HepG2 (cell line): ENCODE measurements around the gene XPNPEP2. TPM values are rescaled to one million over a fixed set of nuclear protein-coding genes. Genes with fewer than 3 reads are reported as not detected.

Source experiments
- ATAC-seq: fragments of 200-7000 bp; cut with Tn5 transposase; 3 replicates; pipeline ENCODE4 v1.9.1; 2020; ENCODE audit warnings: mild to moderate bottlenecking, moderate library complexity
- BruUV-seq: library from RNA; stranded (reverse); fragments of 400-500 nt; replicated peaks from 2 replicates; lab custom pipeline; 2021; lab: Mats Ljungman, UMichigan
- CTCF ChIA-PET: fragments of 300-600 bp; formaldehyde crosslinking; extraction: SDS; loops from one replicate; lab custom pipeline; 2021; ENCODE audit warnings: low total read pairs, inconsistent platforms, low intra/inter-chr PET ratio; lab: Yijun Ruan, JAX
- POLR2A ChIA-PET: fragments of 350-600 bp; sonication (Branson Sonifier 250); formaldehyde crosslinking; loops from one replicate; lab custom pipeline; 2020; ENCODE audit warnings: antibody characterized with exemption, inconsistent platforms; lab: Yijun Ruan, JAX
- DNase-seq: peaks from one replicate; pipeline ENCODE4 v3.0.0-alpha.2; 2015; ENCODE audit warnings: low spot score
- FAIRE-seq: peaks from 3 replicates; lab custom pipeline; 2011; peaks lifted over from hg19 to GRCh38; lab: Jason Lieb, UNC
- H2AFZ ChIP-seq: one replicate; pipeline ENCODE4 v1.6.1; 2011; ENCODE audit warnings: low read length, inconsistent platforms
- H3K27ac ChIP-seq: fragments of 300-600 bp; 3 replicates; pipeline ENCODE4 v1.8.0; 2011; ENCODE audit warnings: mixed run types, mild to moderate bottlenecking, mixed read lengths, low read length, inconsistent platforms; ENCODE audit not compliant: insufficient read depth; ENCODE audit errors: extremely low read length
- H3K27me3 ChIP-seq, 2 experiments: fragments of 200-600 bp in 1 of 2; 2 replicates in 1 of 2; 3 replicates in 1 of 2; pipeline versions ENCODE4 v1.6.0 to v1.8.0; 2011; ENCODE audit warnings: low read length in 2 of 2, mild to moderate bottlenecking in 2 of 2, moderate library complexity in 2 of 2, inconsistent platforms in 1 of 2; ENCODE audit not compliant: insufficient read depth in 2 of 2, control insufficient read depth in 1 of 2
- H3K36me3 ChIP-seq, 2 experiments: fragments of 200-600 bp in 1 of 2; replicated peaks in 1 of 2; 2 replicates in 1 of 2; 3 replicates in 1 of 2; pipeline versions ENCODE4 v1.5.1 to v1.8.0; 2011; ENCODE audit warnings: low read length in 2 of 2, inconsistent platforms in 1 of 2; ENCODE audit not compliant: insufficient read depth in 2 of 2, control insufficient read depth in 1 of 2
- H3K4me1 ChIP-seq: 2 replicates; pipeline ENCODE4 v1.5.1; 2012; ENCODE audit warnings: low read length, inconsistent platforms; ENCODE audit not compliant: insufficient read depth
- H3K4me2 ChIP-seq: 2 replicates; pipeline ENCODE4 v1.6.0; 2011; ENCODE audit warnings: low read depth, low read length, inconsistent platforms
- H3K4me3 ChIP-seq, 3 experiments: fragments of 200-600 bp in 1 of 3; sonication (generic), shearing (Covaris generic) in 1 of 3; replicated peaks in 1 of 3; 2 replicates each; pipeline ENCODE4 v1.5.1; 2011 to 2016; ENCODE audit warnings: low read length in 3 of 3, inconsistent platforms in 2 of 3, low read depth in 2 of 3, mild to moderate bottlenecking in 2 of 3, control low read depth in 1 of 3, mixed read lengths in 1 of 3; ENCODE audit not compliant: insufficient read depth in 1 of 3
- H3K79me2 ChIP-seq: one replicate; pipeline ENCODE4 v1.6.1; 2011; ENCODE audit warnings: low read length, inconsistent platforms; ENCODE audit not compliant: insufficient read depth
- H3K9ac ChIP-seq: 2 replicates; pipeline ENCODE4 v1.6.0; 2011; ENCODE audit warnings: mild to moderate bottlenecking, low read depth, low read length, inconsistent platforms; ENCODE audit not compliant: insufficient read depth
- H3K9me3 ChIP-seq: 2 replicates; pipeline ENCODE4 v1.5.1; 2012; ENCODE audit warnings: mild to moderate bottlenecking, low read length
- H4K20me1 ChIP-seq: 2 replicates; pipeline ENCODE4 v1.6.0; 2011; ENCODE audit warnings: inconsistent platforms, mild to moderate bottlenecking, low read length, moderate library complexity; ENCODE audit not compliant: insufficient read depth
- BCLAF1 ChIP-seq: fragments of 450-650 bp; IDR thresholded peaks from 2 replicates; pipeline ENCODE4 v1.6.1; 2017; ENCODE audit warnings: mild to moderate bottlenecking
- CENPBD1 ChIP-seq: sonication (generic); formaldehyde crosslinking; IDR thresholded peaks from 2 replicates; pipeline ENCODE4 v1.8.0; 2022; ENCODE audit warnings: missing genetic modification reagents, low read depth, mild to moderate bottlenecking, borderline replicate concordance
- SIN3B ChIP-seq: fragments of 150-350 bp; IDR thresholded peaks from 2 replicates; pipeline ENCODE4 v1.6.1; 2014; ENCODE audit warnings: low read length
- SRSF1 ChIP-seq: fragments of 200-400 bp; formaldehyde crosslinking; optimal IDR thresholded peaks from 2 replicates; pipeline ENCODE3; 2017; ENCODE audit warnings: mild to moderate bottlenecking, low read depth, low read length, moderate library complexity
- TCF7L2 ChIP-seq: IDR thresholded peaks from 2 replicates; pipeline ENCODE4 v1.6.1; 2011; ENCODE audit warnings: mild to moderate bottlenecking, low read depth, low read length, moderate library complexity
- ZNF496 ChIP-seq: sonication (generic); formaldehyde crosslinking; IDR thresholded peaks from 2 replicates; pipeline ENCODE4 v1.8.1; 2023; ENCODE audit warnings: mild to moderate bottlenecking, moderate library complexity, missing genetic modification reagents; ENCODE audit not compliant: insufficient replicate concordance
- ZNF510 ChIP-seq: sonication (generic); formaldehyde crosslinking; IDR thresholded peaks from 2 replicates; pipeline ENCODE4 v1.4.0; 2020; ENCODE audit warnings: low read depth, mild to moderate bottlenecking, missing genetic modification reagents
- ZNF773 ChIP-seq: sonication (generic); formaldehyde crosslinking; IDR thresholded peaks from 2 replicates; pipeline ENCODE4 v1.4.0; 2020; ENCODE audit warnings: missing genetic modification reagents, borderline replicate concordance
- ZNF850 ChIP-seq: sonication (generic); formaldehyde crosslinking; conservative IDR thresholded peaks from 2 replicates; pipeline ENCODE4 v1.9.0; 2021; ENCODE audit warnings: mild to moderate bottlenecking, missing genetic modification reagents
- WGBS: methylation state at CpG from one replicate; pipeline ENCODE4 v1.1.6; 2017; ENCODE audit warnings: low lambda C conversion rate; 5-methylcytosine and 5-hydroxymethylcytosine counted together
- in situ Hi-C: cut with HindIII; loops from 2 replicates; pipeline ENCODE4 v1.10.0; 2017; ENCODE audit warnings: low pct_unique_long_range_greater_than_20kb; ENCODE audit not compliant: extremely low pct_ligation_motif_present
- intact Hi-C: fragments of 100-400 bp; cut with micrococcal nuclease; formaldehyde crosslinking; loops from one replicate; pipeline ENCODE4 v1.10.0; 2022; ENCODE audit not compliant: unreplicated experiment
- polyA plus RNA-seq, 8 experiments: library from polyadenylated mRNA; depleted of rRNA in 3 of 8; stranded (reverse) in 7 of 8; unstranded in 1 of 8; fragments of >200 nt; fragmentation: Illumina TruSeq in 4 of 8; extraction: Trizol in 4 of 8; gene quantifications; 2 replicates each; pipeline versions ENCODE4 v1.2.1 to v1.2.3, GENCODE V29; 2011 to 2016; ENCODE audit warnings: low read depth in 4 of 8, missing spikeins in 1 of 8, mixed read lengths in 1 of 8; ENCODE audit not compliant: insufficient read depth in 1 of 8
- total RNA-seq, 5 experiments: library from RNA; depleted of rRNA; stranded (reverse); fragments of >200 nt; fragmentation: Illumina TruSeq; extraction: Trizol; gene quantifications; 2 replicates each; pipeline ENCODE4 v1.2.3, GENCODE V29; 2016; ENCODE audit warnings: low read depth in 1 of 5

XPNPEP2 gene
- total and polyA plus RNA-seq, 2 of the 13 experiments (the other 11 are each of a cell fraction or from before 2014, with no cell fraction given), result 1.1 to 1.8 TPM

GRCh38 chrX:129728061-129728460 lies 10.7 kb upstream of the XPNPEP2 start (continued):
- no peak for TF ChIP-seq ZNF773
- TF ChIP-seq SIN3B, result no peak

GRCh38 chrX:129731228-129731627 lies 7.6 kb upstream of the XPNPEP2 start:
- in situ Hi-C loops (no loop called here), intact Hi-C loops (no loop called here)
- Histone ChIP-seq H3K27me3 (no peaks in the 10 kb centered on the region), H3K4me1 (peaks cover 12% of the 10 kb centered on the region), H3K4me2 (no peak overlapping the region), H4K20me1 (no peaks in the 10 kb centered on the region), H3K27ac (no peak overlapping the region), H3K4me3 (no peak overlapping the region), H3K9ac (no peak overlapping the region), H2AFZ (no peak overlapping the region), H3K36me3 (no peaks in the 10 kb centered on the region), H3K79me2 (no peaks in the 10 kb centered on the region), H3K9me3 (no peaks in the 10 kb centered on the region)
- BruUV-seq, result no TSS peak
- no peak for TF ChIP-seq BCLAF1
- no peak for TF ChIP-seq ZNF850 (CRISPR knock-in tag)
- no peak for TF ChIP-seq SRSF1
- TF ChIP-seq CENPBD1 (CRISPR knock-in tag), result no peak
- TF ChIP-seq TCF7L2, result no peak
- TF ChIP-seq ZNF496 (CRISPR knock-in tag), result no peak
- TF ChIP-seq ZNF510, result no peak
- ChIA-PET CTCF (no interaction called here), POLR2A (no interaction called here)
- FAIRE-seq (no peak), ATAC-seq (no peak), DNase-seq (no peak)
- WGBS, result 23% methylated on average over 2 of the region's 2 CpGs
